IMR-90 (cell line): Measurements from ENCODE around the gene CRIM1. TPM values are rescaled to one million over a fixed set of nuclear protein-coding genes. Genes with fewer than 3 reads are reported as not detected.

ENCODE experiments used
- ATAC-seq: fragments of 200-7000 bp; cut with Tn5 transposase; 2 replicates; pipeline ENCODE4 v1.9.1; 2020; ENCODE audit warnings: low read depth, mild to moderate bottlenecking, moderate library complexity
- BruUV-seq: library from RNA; stranded (reverse); fragments of 400-500 nt; replicated peaks from 2 replicates; lab custom pipeline; 2021; lab: Mats Ljungman, UMichigan
- CTCF ChIA-PET: fragments of 300-600 bp; formaldehyde crosslinking; extraction: SDS; loops from one replicate; lab custom pipeline; 2021; ENCODE audit warnings: antibody characterized with exemption; lab: Yijun Ruan, JAX
- POLR2A ChIA-PET: fragments of 300-600 bp; sonication (Branson Sonifier 250); formaldehyde crosslinking; loops from one replicate; lab custom pipeline; 2022; ENCODE audit warnings: antibody characterized with exemption; ENCODE audit not compliant: unreplicated experiment; lab: Charles Lee
- DNase-seq: peaks from one replicate; pipeline ENCODE4 v3.0.0; 2013
- H2AFZ ChIP-seq: replicated peaks from 2 replicates; pipeline ENCODE3; 2013; ENCODE audit warnings: low read length, mild to moderate bottlenecking; ENCODE audit not compliant: poor library complexity
- H2AK5ac ChIP-seq: 2 replicates; pipeline ENCODE4 v1.6.1; 2013; ENCODE audit warnings: low read depth, low read length, inconsistent platforms
- H2AK9ac ChIP-seq: replicated peaks from 2 replicates; pipeline ENCODE3; 2013; ENCODE audit warnings: mild to moderate bottlenecking, low read depth, low read length, moderate library complexity; ENCODE audit not compliant: poor library complexity
- H2BK120ac ChIP-seq: 2 replicates; pipeline ENCODE4 v1.6.1; 2013; ENCODE audit warnings: low read depth, low read length, inconsistent platforms
- H2BK15ac ChIP-seq: 3 replicates; pipeline ENCODE4 v1.6.1; 2013; ENCODE audit warnings: low read depth, low read length, inconsistent platforms
- H2BK20ac ChIP-seq: 2 replicates; pipeline ENCODE4 v1.6.1; 2013; ENCODE audit warnings: low read depth, mild to moderate bottlenecking, inconsistent platforms, low read length, moderate library complexity
- H2BK5ac ChIP-seq: 2 replicates; pipeline ENCODE4 v1.6.1; 2013; ENCODE audit warnings: mild to moderate bottlenecking, low read depth, low read length, inconsistent platforms; ENCODE audit not compliant: poor library complexity, severe bottlenecking
- H3K14ac ChIP-seq: replicated peaks from 2 replicates; pipeline ENCODE4 v1.6.1; 2013; ENCODE audit warnings: low read depth, low read length, inconsistent platforms
- H3K18ac ChIP-seq: 2 replicates; pipeline ENCODE4 v1.6.1; 2013; ENCODE audit warnings: low read depth, low read length, control low read depth
- H3K23ac ChIP-seq: 2 replicates; pipeline ENCODE4 v1.6.1; 2013; ENCODE audit warnings: low read depth, low read length, inconsistent platforms
- H3K27ac ChIP-seq: 2 replicates; pipeline ENCODE4 v1.5.1; 2013; ENCODE audit warnings: mild to moderate bottlenecking, control low read depth, low read length; ENCODE audit not compliant: insufficient read depth
- H3K27me3 ChIP-seq: 2 replicates; pipeline ENCODE4 v1.6.1; 2013; ENCODE audit warnings: low read length; ENCODE audit not compliant: control insufficient read depth, insufficient read depth
- H3K36me3 ChIP-seq: 2 replicates; pipeline ENCODE4 v1.6.1; 2013; ENCODE audit warnings: low read length, mixed read lengths; ENCODE audit not compliant: control insufficient read depth, insufficient read depth
- H3K4ac ChIP-seq: 2 replicates; pipeline ENCODE4 v1.6.1; 2013; ENCODE audit warnings: low read depth, low read length, inconsistent platforms
- H3K4me1 ChIP-seq: 2 replicates; pipeline ENCODE4 v1.6.1; 2013; ENCODE audit warnings: low read length, mixed read lengths; ENCODE audit not compliant: control insufficient read depth, insufficient read depth
- H3K4me2 ChIP-seq: 2 replicates; pipeline ENCODE4 v1.6.1; 2013; ENCODE audit warnings: low read depth, mild to moderate bottlenecking, control low read depth, low read length, moderate library complexity
- H3K4me3 ChIP-seq: 2 replicates; pipeline ENCODE4 v1.5.1; 2013; ENCODE audit warnings: low read depth, mild to moderate bottlenecking, control low read depth, low read length, moderate library complexity; ENCODE audit not compliant: insufficient read depth
- H3K56ac ChIP-seq: 2 replicates; pipeline ENCODE4 v1.6.1; 2013; ENCODE audit warnings: low read length, inconsistent platforms; ENCODE audit not compliant: insufficient read depth; ENCODE audit errors: extremely low read depth
- H3K79me1 ChIP-seq, 2 experiments: 2 replicates each; pipeline ENCODE4 v1.6.1; 2013; ENCODE audit warnings: low read length in 2 of 2, inconsistent platforms in 1 of 2, low read depth in 1 of 2
- H3K9ac ChIP-seq: 2 replicates; pipeline ENCODE4 v1.6.1; 2013; ENCODE audit warnings: low read depth, low read length, control low read depth
- H3K9me1 ChIP-seq: 2 replicates; pipeline ENCODE4 v1.6.1; 2013; ENCODE audit warnings: low read length, inconsistent platforms; ENCODE audit not compliant: insufficient read depth
- H3K9me3 ChIP-seq: 2 replicates; pipeline ENCODE4 v1.6.1; 2013; ENCODE audit warnings: low read length; ENCODE audit not compliant: control insufficient read depth, insufficient read depth
- H4K20me1 ChIP-seq: 2 replicates; pipeline ENCODE4 v1.6.1; 2013; ENCODE audit warnings: low read length, inconsistent platforms; ENCODE audit not compliant: insufficient read depth
- H4K5ac ChIP-seq: 2 replicates; pipeline ENCODE4 v1.6.1; 2013; ENCODE audit warnings: mild to moderate bottlenecking, low read depth, low read length, control low read depth
- H4K8ac ChIP-seq, 2 experiments: 2 replicates each; pipeline ENCODE4 v1.6.1; 2013; ENCODE audit warnings: low read depth in 2 of 2, low read length in 2 of 2, control low read depth in 1 of 2, inconsistent platforms in 1 of 2
- H4K91ac ChIP-seq: 2 replicates; pipeline ENCODE4 v1.6.1; 2013; ENCODE audit warnings: low read depth, low read length, inconsistent platforms; ENCODE audit not compliant: insufficient read depth
- CEBPB ChIP-seq: IDR thresholded peaks from 2 replicates; pipeline ENCODE4 v1.6.1; 2012; ENCODE audit warnings: low read depth, low read length, improper control_type of control experiment
- FOS ChIP-seq: fragments of 150-350 bp; IDR thresholded peaks from 2 replicates; pipeline ENCODE4 v1.6.1; 2016; ENCODE audit warnings: low read depth, low read length
- MAFK ChIP-seq: IDR thresholded peaks from 2 replicates; pipeline ENCODE4 v1.6.1; 2012; ENCODE audit warnings: low read depth, low read length, improper control_type of control experiment
- WGBS, 2 experiments: methylation state at CpG; one replicate each; pipeline versions ENCODE4 v1.1.5 to v1.1.7; 2013; ENCODE audit warnings: missing lambda C conversion rate in 2 of 2; ENCODE audit not compliant: insufficient read length in 1 of 2; ENCODE audit errors: extremely low coverage in 2 of 2; 5-methylcytosine and 5-hydroxymethylcytosine counted together
- dilution Hi-C: fragments of 300-500 bp; cut with HindIII; formaldehyde crosslinking; loops from one replicate; pipeline ENCODE4 v1.14.3; 2018; ENCODE audit warnings: low sequenced_read_pairs; ENCODE audit not compliant: unreplicated experiment
- in situ Hi-C: fragments of 300-500 bp; cut with MboI; formaldehyde crosslinking; loops from 3 replicates; pipeline ENCODE4 v1.14.3; 2019; ENCODE audit warnings: low sequenced_read_pairs, inconsistent platforms, mixed read lengths
- intact Hi-C: fragments of 100-400 bp; cut with micrococcal nuclease; formaldehyde crosslinking; loops from 2 replicates; pipeline ENCODE4 v1.10.0; 2022
- polyA plus RNA-seq, 3 experiments: library from polyadenylated mRNA; depleted of rRNA; stranded (reverse); fragments of >200 nt; gene quantifications; 2 replicates each; pipeline ENCODE4 v1.2.3, GENCODE V29; 2012; ENCODE audit warnings: low replicate concordance in 1 of 3
- total RNA-seq: library from RNA; depleted of rRNA; stranded (reverse); fragments of >200 nt; gene quantifications from 2 replicates; pipeline ENCODE4 v1.2.3, GENCODE V29; 2012

CRIM1 gene
- total and polyA plus RNA-seq, 2 of the 4 experiments (the other 2 are of a cell fraction): 285 to 490 TPM

DNA sequence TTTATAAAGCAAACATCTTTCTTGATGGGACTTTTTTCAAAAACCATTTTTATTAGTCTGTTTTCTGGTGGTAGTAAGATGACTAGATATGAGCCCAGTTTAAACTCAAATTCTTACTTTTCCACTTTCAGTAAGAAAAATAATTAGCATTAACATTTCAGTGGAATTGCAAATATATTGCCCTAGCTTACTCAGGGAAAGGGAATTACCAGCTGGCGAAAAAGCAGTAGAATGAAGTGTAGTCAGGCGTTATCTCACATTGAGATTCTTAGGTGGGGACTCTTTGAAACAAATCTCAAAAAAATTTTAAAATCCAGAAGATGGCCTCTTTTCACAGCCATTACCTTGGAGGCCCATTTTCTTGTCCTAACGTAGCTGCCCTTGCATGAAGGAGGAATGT, 65.8 kb downstream of the CRIM1 start:
- Histone ChIP-seq H3K4ac (no peak overlapping the region), H2BK15ac (no peak overlapping the region), H3K27ac (no peak overlapping the region), H2BK20ac (no peak overlapping the region), H3K4me3 (no peak overlapping the region), H3K18ac (no peak overlapping the region), H4K20me1 (peaks cover 91% of the 10 kb centered on the region), H4K5ac (no peak overlapping the region), H4K91ac (no peak overlapping the region), H4K8ac (no peak overlapping the region), H3K4me1 (peaks cover 16% of the 10 kb centered on the region), H3K9me3 (no peaks in the 10 kb centered on the region), H3K4me2 (no peak overlapping the region), H2AK5ac (no peak overlapping the region), H3K9ac (no peak overlapping the region), H2AFZ (no peak overlapping the region), H3K79me1 (peaks cover 36 to 78% of the 10 kb centered on the region in 2 experiments), H3K23ac (no peak overlapping the region), H2AK9ac (no peak overlapping the region), H3K27me3 (no peaks in the 10 kb centered on the region), H2BK120ac (no peak overlapping the region), H3K56ac (no peak overlapping the region), H3K9me1 (peaks cover 36% of the 10 kb centered on the region), H2BK5ac (no peak overlapping the region), H3K14ac (no peak overlapping the region), H3K36me3 (peaks cover 20% of the 10 kb centered on the region)
- no peak for TF ChIP-seq FOS
- TF ChIP-seq CEBPB: no peak
- no peak for TF ChIP-seq MAFK
- ATAC-seq (no peak), DNase-seq (no peak)
- WGBS, 2 experiments: no CpG with 5 or more reads among the region's 3 CpGs
- dilution Hi-C loops: no loop called here
- no TSS peak for BruUV-seq
- intact Hi-C loops: no loop called here
- ChIA-PET POLR2A (no interaction called here), CTCF (interaction anchor here (1.2 kb wide), 1 partner anchor 10 kb away, joined by 3 read pairs; no protein-coding TSS in a partner anchor)
- in situ Hi-C loops: no loop called here
